Renal cortex interstitium (tissue), 3 donors: ENCODE results near the gene ZMYND15. TPM values are rescaled to one million over a fixed set of nuclear protein-coding genes. Genes with fewer than 3 reads are reported as not detected.

Source experiments
- polyA plus RNA-seq, 3 donors: library from polyadenylated mRNA; unstranded; fragments of 120-200 nt; gene quantifications; one replicate each; pipeline ENCODE4 v1.2.1, GENCODE V29; 2013; ENCODE audit not compliant: insufficient read length in 3 of 3

ZMYND15 gene
- polyA plus RNA-seq, 3 donors: 0.46 to 1.7 (median 0.50) TPM

Other genes starting within 250 kb of the ZMYND15 start
- gene SPNS2, start 241.0 kb upstream of the ZMYND15 start, polyA plus RNA-seq: 10 to 100 TPM; 22.3 to 45.7 (median 40.9) TPM
- 10 to 100 TPM; 34.6 to 47.8 (median 43.5) TPM for gene MYBBP1A, start 184.4 kb upstream of the ZMYND15 start, polyA plus RNA-seq
- 1 to 10 TPM; 5.2 to 8.3 (median 6.8) TPM for gene GGT6, start 179.3 kb upstream of the ZMYND15 start, polyA plus RNA-seq
- gene SMTNL2, start 155.3 kb upstream of the ZMYND15 start, polyA plus RNA-seq: 10 to 100 TPM; 56.2 to 60.1 (median 57.6) TPM
- under 1 TPM; 0.17 to 0.36 (median 0.32) TPM for gene ALOX15, start 98.2 kb upstream of the ZMYND15 start, polyA plus RNA-seq
- 10 to 100 TPM; 45.7 to 56.2 (median 50.0) TPM for gene PELP1, start 35.7 kb upstream of the ZMYND15 start, polyA plus RNA-seq
- gene ARRB2, start 29.2 kb upstream of the ZMYND15 start, polyA plus RNA-seq: 10 to 100 TPM; 29.8 to 39.0 (median 35.1) TPM
- gene MED11, start 8.4 kb upstream of the ZMYND15 start, polyA plus RNA-seq: 10 to 100 TPM; 24.9 to 29.4 (median 26.9) TPM
- 10 to 100 TPM; 10.1 to 23.2 (median 10.8) TPM for gene CXCL16, start 95 bp downstream of the ZMYND15 start, polyA plus RNA-seq
- 1 to 10 TPM; 1.8 to 3.1 (median 2.8) TPM for gene TM4SF5, start 32.1 kb downstream of the ZMYND15 start, polyA plus RNA-seq
- gene VMO1, start 46.5 kb downstream of the ZMYND15 start, polyA plus RNA-seq: 1 to 10 TPM in 1 of 3 donors, under 1 TPM in 2; 0.78 to 1.7 (median 0.96) TPM
- gene GLTPD2, start 49.1 kb downstream of the ZMYND15 start, polyA plus RNA-seq: 10 to 100 TPM in 2 of 3 donors, 1 to 10 TPM in 1; 6.7 to 11.3 (median 10.5) TPM
- gene PSMB6, start 56.3 kb downstream of the ZMYND15 start, polyA plus RNA-seq: 100 to 1,000 TPM; 123 to 139 (median 126) TPM
- gene PLD2, start 67.3 kb downstream of the ZMYND15 start, polyA plus RNA-seq: 10 to 100 TPM; 34.3 to 51.2 (median 38.1) TPM
- 10 to 100 TPM; 59.4 to 70.7 (median 66.3) TPM for gene MINK1, start 93.5 kb downstream of the ZMYND15 start, polyA plus RNA-seq
- 1 to 10 TPM; 1.5 to 3.0 (median 1.8) TPM for gene C17orf107, start 159.7 kb downstream of the ZMYND15 start, polyA plus RNA-seq
- gene CHRNE, start 163.3 kb downstream of the ZMYND15 start, polyA plus RNA-seq: 1 to 10 TPM; 1.4 to 2.8 (median 1.8) TPM
- gene GP1BA, start 192.4 kb downstream of the ZMYND15 start, polyA plus RNA-seq: 1 to 10 TPM; 1.9 to 2.2 (median 2.0) TPM
- gene SLC25A11, start 200.2 kb downstream of the ZMYND15 start, polyA plus RNA-seq: 10 to 100 TPM; 62.9 to 81.6 (median 76.1) TPM
- 100 to 1,000 TPM; 125 to 146 (median 134) TPM for gene RNF167, start 200.4 kb downstream of the ZMYND15 start, polyA plus RNA-seq
- gene PFN1, start 208.7 kb downstream of the ZMYND15 start, polyA plus RNA-seq: 100 to 1,000 TPM; 350 to 480 (median 397) TPM
- 10 to 100 TPM; 20.3 to 36.4 (median 29.5) TPM for gene ENO3, start 211.3 kb downstream of the ZMYND15 start, polyA plus RNA-seq
- 100 to 1,000 TPM in 1 of 3 donors, 10 to 100 TPM in 2; 86.7 to 105 (median 92.6) TPM for gene SPAG7, start 228.0 kb downstream of the ZMYND15 start, polyA plus RNA-seq
- 10 to 100 TPM; 23.9 to 35.5 (median 24.3) TPM for gene CAMTA2, start 247.8 kb downstream of the ZMYND15 start, polyA plus RNA-seq